Endothelial cell of hepatic sinusoid (primary cell): Measurements from ENCODE around the gene LCE6A.

Source experiments
- in situ Hi-C: cut with HindIII; loops from 2 replicates; pipeline ENCODE4 v1.10.0; 2017; ENCODE audit warnings: low sequenced_read_pairs

Gene LCE6A, protein sequence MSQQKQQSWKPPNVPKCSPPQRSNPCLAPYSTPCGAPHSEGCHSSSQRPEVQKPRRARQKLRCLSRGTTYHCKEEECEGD

GRCh38 chr1:152842556-152842955 lies at the start of gene LCE6A:
LCE6A (plus strand) TSS chr1:152842856; CDS start chr1:152843521, 665 bp downstream.
- in situ Hi-C loops: no loop called here

DNA sequence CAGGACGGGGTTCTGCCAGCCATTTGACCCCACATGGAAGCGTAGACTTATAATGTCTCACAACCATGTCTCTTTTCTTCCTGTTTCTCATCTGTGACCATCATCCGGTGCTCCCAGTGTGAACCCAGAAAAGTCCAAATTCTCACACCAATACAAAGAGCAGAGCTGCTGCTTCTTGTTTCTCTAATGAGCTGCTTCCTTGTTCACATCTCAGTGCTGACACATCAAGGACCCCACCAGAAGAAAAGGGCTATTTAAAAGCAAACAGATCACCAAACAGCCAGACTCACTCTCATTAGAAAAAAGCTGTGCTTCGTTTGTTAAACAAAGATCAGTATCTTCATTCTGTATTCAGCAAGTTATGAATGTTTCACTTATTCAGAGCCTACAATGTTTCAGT lies 47.0 kb upstream of the LCE6A start:
- in situ Hi-C loops: no loop called here

GRCh38 chr1:152796421-152796820 lies 46.2 kb upstream of the LCE6A start, which contains the start of gene LCE1D:
LCE1D (plus strand) TSS chr1:152796721; CDS start chr1:152797795, 1,074 bp downstream.
- in situ Hi-C loops: no loop called here

- in situ Hi-C loops: no loop called here
Observed at GRCh38 chr1:152801333-152801732, 41.3 kb upstream of the LCE6A start.

GRCh38 chr1:152806576-152806975 lies 36.1 kb upstream of the LCE6A start, which contains the start of gene LCE1C:
LCE1C (minus strand) TSS chr1:152806651; CDS start chr1:152805478, 1,173 bp downstream.
- in situ Hi-C loops: no loop called here

- in situ Hi-C loops: no loop called here
Observed at GRCh38 chr1:152811050-152811449, 31.6 kb upstream of the LCE6A start.

- in situ Hi-C loops: no loop called here
Observed at GRCh38 chr1:152811671-152812070, 31.0 kb upstream of the LCE6A start, which contains the start of gene LCE1B. LCE1B (plus strand) TSS chr1:152811971; CDS start chr1:152812447, 476 bp downstream.

DNA sequence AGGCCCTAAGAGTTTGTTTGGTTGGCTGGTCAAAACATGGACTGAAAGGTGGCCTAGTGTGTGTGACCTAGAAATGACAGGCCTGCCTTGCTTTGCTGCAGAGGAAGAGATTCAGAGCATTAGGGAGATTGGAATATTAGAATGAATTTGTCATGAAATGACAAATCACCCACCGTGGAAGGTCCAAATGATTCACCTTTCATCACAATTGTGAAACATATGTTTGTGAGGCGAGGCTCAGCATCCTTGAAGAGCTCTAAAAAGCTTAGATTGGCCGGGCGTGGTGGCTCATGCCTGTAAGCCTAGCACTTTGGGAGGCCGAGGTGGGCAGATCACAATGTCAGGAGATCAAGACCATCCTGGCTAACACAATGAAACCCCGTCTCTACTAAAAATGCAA lies 25.3 kb upstream of the LCE6A start:
- in situ Hi-C loops: no loop called here

GRCh38 chr1:152823294-152823693 lies 19.4 kb upstream of the LCE6A start:
- in situ Hi-C loops: no loop called here

DNA sequence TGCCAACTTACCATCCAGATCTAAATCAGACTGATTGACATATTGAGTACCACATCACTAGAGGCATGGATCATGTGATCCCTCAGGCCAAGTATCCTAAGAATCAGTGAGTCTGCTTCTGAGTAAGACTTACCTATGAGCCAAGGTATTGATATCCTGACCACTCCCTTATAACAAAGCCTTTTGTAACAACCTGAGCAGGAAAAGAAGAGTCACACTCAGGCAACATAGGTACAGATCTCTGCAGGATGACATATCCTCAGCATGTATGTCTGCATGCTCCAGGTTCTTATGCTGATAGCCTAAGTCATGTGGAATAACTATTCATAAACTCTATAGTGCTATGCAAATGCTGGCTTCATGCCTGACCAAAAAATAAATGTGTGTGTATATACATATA lies 17.7 kb upstream of the LCE6A start:
- in situ Hi-C loops: no loop called here

DNA sequence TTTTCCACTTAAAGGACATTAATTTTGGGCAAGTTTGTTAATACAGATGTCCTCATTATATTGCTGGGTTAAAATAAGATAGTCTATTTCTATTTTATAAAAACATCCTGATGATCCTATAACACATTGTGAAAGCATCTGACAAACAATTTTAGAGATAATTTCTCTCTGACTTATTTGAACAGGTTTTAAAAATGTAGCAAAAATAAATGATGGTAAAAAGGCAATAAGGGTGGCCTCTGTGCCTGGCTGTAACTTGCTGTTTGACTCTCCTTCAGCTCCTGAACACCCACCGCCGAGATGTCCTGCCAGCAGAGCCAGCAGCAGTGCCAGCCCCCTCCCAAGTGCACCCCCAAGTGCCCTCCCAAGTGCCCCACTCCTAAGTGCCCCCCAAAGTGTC lies 15.5 kb upstream of the LCE6A start, which contains the start of gene LCE1A:
LCE1A (plus strand) TSS at position 301 of the 400 bp plus-strand sequence; CDS start at position 301, 0 bp downstream.
- in situ Hi-C loops: no loop called here

DNA sequence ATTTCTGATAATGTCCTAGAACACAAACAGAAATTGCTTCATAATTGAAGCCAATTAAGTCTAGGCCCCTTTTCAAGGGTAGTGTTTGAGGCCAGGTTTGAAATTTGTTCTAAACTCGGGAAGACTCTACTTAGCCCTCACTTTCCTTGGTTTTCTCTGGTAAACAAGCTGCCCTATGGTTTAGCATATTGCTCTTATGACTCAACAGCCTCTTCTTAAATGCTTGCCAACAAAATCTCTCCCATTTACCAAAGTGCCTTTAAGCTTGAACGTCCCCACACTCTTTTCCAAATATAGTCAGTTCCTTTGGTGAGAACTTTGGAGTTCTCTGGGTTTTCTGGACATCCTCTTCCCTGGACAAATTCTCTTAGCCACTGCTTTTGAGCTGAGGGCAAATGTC lies 5.8 kb upstream of the LCE6A start:
- in situ Hi-C loops: no loop called here

- in situ Hi-C loops: no loop called here
Observed at GRCh38 chr1:152855661-152856060, 13.0 kb downstream of the LCE6A start.

DNA sequence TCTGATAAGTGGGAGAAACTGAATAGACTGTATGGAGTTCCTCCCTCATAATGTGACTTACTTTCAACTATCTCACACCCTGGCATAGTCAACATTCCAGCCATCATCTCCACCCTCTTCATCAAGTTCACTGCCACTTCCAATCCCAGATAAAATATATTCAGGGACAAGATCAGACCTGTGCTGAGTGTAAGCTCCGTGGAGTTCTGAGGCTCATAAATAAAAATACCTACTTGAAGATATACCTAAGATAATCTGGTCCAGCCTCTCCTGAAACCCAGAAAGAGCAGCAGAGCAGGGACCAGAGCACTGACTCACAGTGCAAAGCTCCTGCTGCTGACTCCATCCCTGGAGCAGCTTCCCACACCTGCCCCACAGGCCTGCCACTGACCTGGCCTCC lies 15.4 kb downstream of the LCE6A start:
- in situ Hi-C loops: no loop called here

DNA sequence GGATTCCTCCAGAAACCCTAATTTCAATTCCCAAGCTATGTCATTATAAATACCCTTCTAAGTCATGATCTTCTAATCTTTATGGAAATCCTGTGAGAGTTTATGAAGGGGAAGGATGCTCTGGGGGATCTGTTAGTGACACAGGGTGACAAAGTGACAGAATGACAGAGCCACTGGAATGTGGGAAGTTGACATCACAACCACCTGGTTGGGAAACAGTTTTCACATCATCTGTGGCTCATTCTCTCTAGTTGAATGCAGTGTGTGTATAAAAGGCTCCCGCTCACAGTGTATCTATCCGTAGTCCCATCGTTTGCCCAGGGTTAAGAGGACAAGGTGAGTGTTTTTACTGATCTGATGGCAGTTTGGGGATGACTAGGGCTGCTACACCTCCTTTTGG lies 17.0 kb downstream of the LCE6A start, which contains the start of gene LCE7A:
LCE7A (plus strand) TSS at position 301 of the 400 bp plus-strand sequence. CDS start 702 bp downstream, outside the sequence.
- in situ Hi-C loops: no loop called here

DNA sequence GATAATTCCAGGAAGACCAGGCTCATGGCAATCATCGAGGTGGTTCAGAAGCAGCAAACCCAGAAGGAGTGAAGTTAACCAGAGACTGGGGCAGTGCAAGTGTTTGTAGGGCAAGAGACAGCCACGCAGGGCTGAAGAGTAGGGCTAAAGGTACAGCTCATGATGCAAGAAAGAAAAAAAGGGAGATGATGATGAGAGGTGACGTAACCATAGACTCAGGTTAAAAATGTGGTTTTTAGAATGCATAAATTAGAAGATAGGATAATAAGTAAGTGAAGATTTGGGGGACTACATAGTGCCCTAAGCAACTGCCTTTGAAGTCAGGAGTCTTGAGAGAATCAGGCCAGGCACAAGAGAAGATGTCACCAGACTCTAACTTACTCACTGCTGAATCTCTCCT lies 17.5 kb downstream of the LCE6A start:
- in situ Hi-C loops: no loop called here

GRCh38 chr1:152861374-152861773 lies 18.7 kb downstream of the LCE6A start:
- in situ Hi-C loops: no loop called here

DNA sequence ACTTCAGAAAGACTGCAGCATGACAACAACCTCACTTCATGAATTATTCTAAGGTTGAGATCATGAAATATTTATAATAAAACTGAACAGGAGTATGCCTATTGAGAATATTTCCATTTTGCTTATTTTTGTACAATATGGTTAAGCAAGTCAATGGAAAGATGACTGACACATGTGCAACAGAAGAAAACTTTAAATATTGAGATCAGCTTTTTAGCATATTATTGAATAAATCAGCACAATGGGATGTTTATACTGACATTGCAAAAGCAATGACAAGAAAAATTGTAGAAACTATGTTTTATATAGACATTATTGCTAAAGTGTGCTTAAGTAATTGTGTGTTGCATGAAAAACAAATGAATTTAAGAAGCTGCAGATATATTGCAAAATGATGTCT lies 21.8 kb downstream of the LCE6A start:
- in situ Hi-C loops: no loop called here

DNA sequence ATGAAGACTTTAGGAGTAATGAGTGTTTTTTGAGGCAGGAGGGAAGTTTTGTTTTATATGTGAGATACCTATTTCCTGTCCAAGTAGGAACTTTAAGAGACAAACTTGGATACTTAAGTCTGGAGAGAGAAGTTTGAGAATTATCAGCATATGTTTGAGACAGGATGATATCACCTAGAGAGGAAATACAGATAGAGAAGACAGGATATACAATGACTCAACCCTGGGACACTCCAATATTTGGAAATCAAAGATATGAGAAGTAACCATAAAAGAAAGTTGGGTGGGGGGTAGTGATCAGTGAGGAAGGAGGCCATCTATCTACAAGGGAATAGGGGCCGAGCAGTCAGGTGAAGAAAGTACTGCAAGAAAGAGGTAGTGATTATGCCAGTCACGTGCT lies 23.7 kb downstream of the LCE6A start:
- in situ Hi-C loops: no loop called here

GRCh38 chr1:152869808-152870419 lies 27.3 kb downstream of the LCE6A start:
- in situ Hi-C loops: no loop called here

DNA sequence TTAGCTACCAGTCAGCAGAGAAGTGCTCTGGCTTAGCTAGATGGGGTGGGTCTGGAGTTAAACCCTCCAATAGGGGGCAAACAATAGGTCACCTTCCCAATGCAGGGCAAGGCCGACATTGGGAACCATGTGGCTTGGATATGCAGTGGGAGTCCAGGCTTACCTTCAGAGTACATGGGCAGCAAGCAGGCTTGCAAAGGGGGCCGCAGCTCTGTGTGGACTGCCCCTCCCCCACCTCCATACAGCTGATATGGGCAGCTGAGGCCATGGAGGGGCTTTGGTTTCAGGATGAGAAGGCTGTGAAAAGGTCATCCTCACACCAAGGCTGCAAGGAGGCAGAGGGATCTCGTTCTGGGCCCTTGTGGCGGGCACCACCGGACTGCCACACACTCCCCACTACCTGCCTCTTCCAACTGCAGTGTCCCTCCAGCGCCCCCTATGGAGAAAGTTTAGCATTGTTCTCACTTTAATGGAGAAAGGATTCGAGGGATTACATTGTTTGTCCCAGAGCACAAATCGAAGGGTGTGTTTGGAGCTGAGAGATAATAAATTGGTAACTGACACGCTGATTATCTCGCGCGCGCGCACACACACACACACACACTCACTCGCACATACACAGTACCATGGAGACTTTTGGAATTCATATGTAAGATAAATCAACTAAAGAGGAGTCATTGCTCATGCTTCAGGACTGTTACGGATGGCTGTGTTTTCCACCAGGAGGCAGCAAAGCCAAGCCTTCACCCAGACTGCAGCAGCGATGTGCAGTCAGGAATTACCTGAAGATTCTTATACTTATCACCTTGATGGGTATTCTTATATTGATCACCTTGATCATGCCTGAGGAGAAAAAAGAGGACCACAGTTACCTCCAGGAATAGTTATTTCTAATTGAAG lies 28.4 kb downstream of the LCE6A start:
- in situ Hi-C loops: no loop called here
